SK-N-SH (cell line): ENCODE results near the gene NHP2. TPM values are rescaled to one million over a fixed set of nuclear protein-coding genes. Genes with fewer than 3 reads are reported as not detected.

ENCODE experiments used
- CTCF ChIA-PET: fragments of 300-600, 350-600 bp; formaldehyde crosslinking; extraction: SDS; loops from one replicate; lab custom pipeline; 2021; lab: Yijun Ruan, JAX
- POLR2A ChIA-PET: fragments of 350-600 bp; sonication (Branson Sonifier 250); formaldehyde crosslinking; extraction: SDS; loops from one replicate; lab custom pipeline; 2020; ENCODE audit warnings: antibody characterized with exemption, inconsistent platforms; lab: Yijun Ruan, JAX
- DNase-seq: peaks from one replicate; pipeline ENCODE4 v3.0.0; 2012
- H2AFZ ChIP-seq: fragments of 200-600 bp; sonication (generic); 2 replicates; pipeline ENCODE4 v1.8.1; 2016; ENCODE audit warnings: antibody characterized with exemption, mild to moderate bottlenecking, low read depth
- H3F3A ChIP-seq: fragments of 200-600 bp; sonication (generic); replicated peaks from 2 replicates; pipeline ENCODE3; 2016; ENCODE audit warnings: antibody characterized with exemption, mild to moderate bottlenecking; ENCODE audit not compliant: insufficient read depth
- H3K27ac ChIP-seq, 2 experiments: fragments of 200-500 bp in 1 of 2; fragments of 200-600 bp in 1 of 2; sonication (Bioruptor generic) in 1 of 2; sonication (generic), shearing (Covaris generic) in 1 of 2; 2 replicates each; pipeline versions ENCODE4 v1.5.1 to v1.6.1; 2014 to 2016; ENCODE audit warnings: low read depth in 2 of 2, inconsistent platforms in 1 of 2, low read length in 1 of 2, mild to moderate bottlenecking in 1 of 2, mixed read lengths in 1 of 2
- H3K27me3 ChIP-seq: fragments of 200-600 bp; sonication (generic), shearing (Covaris generic); 2 replicates; pipeline ENCODE4 v1.6.1; 2016; ENCODE audit warnings: mixed run types; ENCODE audit not compliant: insufficient read depth
- H3K36me3 ChIP-seq, 2 experiments: fragments of 200-500 bp in 1 of 2; fragments of 200-600 bp in 1 of 2; sonication (Bioruptor generic) in 1 of 2; sonication (generic) in 1 of 2; replicated peaks in 1 of 2; 2 replicates each; pipeline versions ENCODE3 to v1.5.1; 2014 to 2016; ENCODE audit warnings: low read length in 1 of 2, mild to moderate bottlenecking in 1 of 2; ENCODE audit not compliant: insufficient read depth in 2 of 2, control insufficient read depth in 1 of 2
- H3K4me1 ChIP-seq, 2 experiments: fragments of 200-500 bp in 1 of 2; fragments of 200-600 bp in 1 of 2; sonication (Bioruptor generic) in 1 of 2; sonication (generic), shearing (Covaris generic) in 1 of 2; 2 replicates each; pipeline versions ENCODE4 v1.5.1 to v1.6.1; 2014 to 2016; ENCODE audit warnings: low read depth in 1 of 2, low read length in 1 of 2, mixed run types in 1 of 2; ENCODE audit not compliant: insufficient read depth in 2 of 2, control insufficient read depth in 1 of 2
- H3K4me2 ChIP-seq: fragments of 200-600 bp; sonication (generic), shearing (Covaris generic); 2 replicates; pipeline ENCODE4 v1.6.1; 2017; ENCODE audit warnings: mixed run types
- H3K4me3 ChIP-seq, 2 experiments: fragments of 200-500 bp in 1 of 2; fragments of 200-600 bp in 1 of 2; sonication (Bioruptor generic) in 1 of 2; sonication (generic), shearing (Covaris generic) in 1 of 2; 2 replicates each; pipeline versions ENCODE4 v1.5.1 to v1.8.1; 2014 to 2016; ENCODE audit warnings: low read depth in 2 of 2, inconsistent platforms in 1 of 2, low read length in 1 of 2, mild to moderate bottlenecking in 1 of 2, mixed read lengths in 1 of 2, moderate library complexity in 1 of 2
- H3K79me2 ChIP-seq: fragments of 200-600 bp; sonication (generic); 2 replicates; pipeline ENCODE4 v1.8.1; 2017; ENCODE audit warnings: mild to moderate bottlenecking; ENCODE audit not compliant: insufficient read depth
- H3K9ac ChIP-seq: fragments of 200-600 bp; sonication (generic); 2 replicates; pipeline ENCODE4 v1.6.1; 2017; ENCODE audit warnings: mixed run types
- H3K9me2 ChIP-seq: fragments of 200-600 bp; sonication (generic); 2 replicates; pipeline ENCODE4 v1.6.1; 2017; ENCODE audit warnings: mixed run types
- H3K9me3 ChIP-seq: fragments of 200-600 bp; sonication (generic); 2 replicates; pipeline ENCODE4 v1.6.1; 2017; ENCODE audit warnings: mixed run types, mild to moderate bottlenecking, moderate library complexity
- H4K20me1 ChIP-seq: fragments of 200-600 bp; sonication (generic); 2 replicates; pipeline ENCODE4 v1.6.1; 2017; ENCODE audit warnings: mild to moderate bottlenecking, mixed run types; ENCODE audit not compliant: insufficient read depth
- EZH2phosphoT487 ChIP-seq: fragments of 200-600 bp; sonication (generic); IDR thresholded peaks from 2 replicates; pipeline ENCODE4 v1.6.1; 2017; ENCODE audit warnings: low read depth, mixed run types, mild to moderate bottlenecking, antibody characterized with exemption, moderate library complexity, borderline replicate concordance
- FOXM1 ChIP-seq: IDR thresholded peaks from 2 replicates; pipeline ENCODE4 v1.4.0; 2012; ENCODE audit warnings: low read depth, mild to moderate bottlenecking
- NFIC ChIP-seq: IDR thresholded peaks from 2 replicates; pipeline ENCODE4 v1.4.0; 2012; ENCODE audit warnings: borderline replicate concordance
- POLR2AphosphoS5 ChIP-seq: IDR thresholded peaks from 2 replicates; pipeline ENCODE4 v1.6.1; 2012; ENCODE audit warnings: low read depth, low read length
- RAD21 ChIP-seq: IDR thresholded peaks from 2 replicates; pipeline ENCODE4 v1.6.1; 2012; ENCODE audit warnings: mild to moderate bottlenecking, low read length
- SMC3 ChIP-seq: IDR thresholded peaks from 2 replicates; pipeline ENCODE4 v1.6.1; 2012; ENCODE audit warnings: low read depth, low read length, improper control_type of control experiment
- WGBS: methylation state at CpG from one replicate; pipeline ENCODE4 v1.1.6; 2017; ENCODE audit warnings: low lambda C conversion rate; 5-methylcytosine and 5-hydroxymethylcytosine counted together
- polyA plus RNA-seq, 3 experiments: library from polyadenylated mRNA; depleted of rRNA; stranded (reverse); fragments of >200 nt; gene quantifications; 2 replicates each; pipeline ENCODE4 v1.2.3, GENCODE V29; 2012
- TF ChIP-seq, protein P1 (sequence below): fragments of 150-350 bp; IDR thresholded peaks from 2 replicates; pipeline ENCODE4 v1.6.1; 2016; ENCODE audit warnings: mild to moderate bottlenecking, low read depth, low read length
- TF ChIP-seq, protein P2 (sequence below): fragments of 150-350 bp; IDR thresholded peaks from 2 replicates; pipeline ENCODE4 v1.6.1; 2017; ENCODE audit warnings: antibody characterized with exemption, low read length, low read depth, borderline replicate concordance
- TF ChIP-seq, protein P3 (sequence below): fragments of 200-600 bp; sonication (generic); IDR thresholded peaks from 2 replicates; pipeline ENCODE4 v1.6.1; 2017; ENCODE audit warnings: antibody characterized with exemption, mild to moderate bottlenecking, moderate library complexity

The NHP2 gene
- polyA plus RNA-seq, 1 of the 3 experiments (the other 2 are of a cell fraction): 455 TPM

DNA sequence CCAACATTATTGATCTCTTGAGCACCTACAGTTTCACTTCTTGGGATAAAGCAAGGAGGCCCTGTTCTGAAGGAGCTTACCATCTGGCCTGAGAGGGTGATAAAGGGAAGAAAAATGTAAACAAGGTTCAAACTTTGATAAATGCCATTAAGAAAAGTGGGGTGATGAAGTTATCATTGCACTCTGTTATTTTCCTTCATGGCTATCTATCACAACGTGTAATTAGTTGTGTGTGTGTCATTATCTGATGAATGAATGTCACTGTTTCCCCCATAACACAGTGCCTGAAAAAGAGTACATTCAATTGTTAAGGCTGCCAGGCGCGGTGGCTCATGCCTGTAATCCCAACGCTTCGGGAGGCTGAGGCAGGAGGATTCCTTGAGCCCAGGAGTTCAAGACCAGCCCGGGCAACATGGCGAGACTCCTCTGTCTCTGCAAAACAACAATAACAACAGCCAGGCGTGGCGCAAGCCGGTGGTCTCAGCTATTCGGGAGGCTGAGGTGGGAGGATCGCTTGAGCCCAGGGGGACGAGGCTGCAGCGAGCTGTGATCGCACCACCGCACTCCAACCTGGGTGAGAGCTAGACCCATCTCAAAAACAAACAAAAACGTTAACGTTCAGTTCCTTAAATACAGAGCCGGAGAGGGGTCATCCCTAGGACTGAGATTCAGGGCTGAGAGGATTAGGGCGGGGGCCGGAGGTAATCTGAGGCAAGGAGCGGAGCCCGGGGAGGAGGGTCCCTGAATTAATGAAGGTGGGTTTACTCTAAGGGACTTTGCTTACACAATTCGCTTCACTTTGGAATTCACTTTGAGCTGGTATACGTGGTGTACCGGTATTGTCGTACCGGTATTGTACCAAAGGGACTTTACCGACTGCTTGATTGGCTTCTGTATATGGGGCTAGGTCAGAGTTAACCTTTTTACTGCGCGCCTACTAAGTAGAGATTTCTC, 917 bp downstream of the NHP2 start (continued):
- no peak for TF ChIP-seq EZH2phosphoT487

DNA sequence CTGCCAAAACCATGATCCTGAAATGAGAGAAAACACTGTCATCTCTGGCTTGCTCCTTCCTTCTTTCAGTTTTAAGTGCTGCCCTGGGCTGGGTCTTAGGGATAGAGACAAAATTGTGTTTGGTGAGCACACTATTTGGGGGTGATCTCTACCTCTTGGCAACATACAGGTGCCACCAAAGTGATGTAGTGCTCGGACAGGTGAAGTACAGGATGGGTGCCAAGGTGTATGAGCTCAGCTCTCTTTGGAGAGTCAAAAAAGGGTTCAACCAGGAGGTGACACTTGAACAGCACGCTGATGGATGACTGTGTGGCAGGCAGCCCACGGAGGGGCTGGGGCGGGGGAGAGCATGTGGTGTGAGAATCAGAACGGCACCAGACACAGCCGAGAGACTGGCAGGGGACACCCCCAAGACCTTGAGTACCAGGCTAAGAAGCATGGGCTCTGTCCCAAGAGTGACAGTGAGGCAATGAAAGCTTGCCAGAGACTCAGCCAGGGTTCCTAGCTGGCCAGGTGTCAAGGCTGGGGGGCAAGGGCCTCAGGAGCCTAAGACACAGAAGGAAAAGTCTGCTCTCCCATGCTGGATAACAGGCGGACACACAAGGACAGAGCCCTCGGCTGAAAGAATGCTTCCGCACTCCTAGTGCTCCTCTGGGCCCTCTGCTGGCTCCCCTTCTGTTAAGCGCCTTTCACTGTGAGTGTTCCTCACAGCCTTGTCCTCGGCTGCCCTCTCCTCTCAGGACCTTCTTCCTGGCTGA, 2.5 kb downstream of the NHP2 start:
- H4K20me1 ChIP-seq: no peaks in the 10 kb centered on the region; the same call in 1 of the 2 replicates
- H3F3A ChIP-seq: peaks cover 7% of the 10 kb centered on the region
- peaks cover 21% of the 10 kb centered on the region for H3K79me2 ChIP-seq
- H3K9me2 ChIP-seq: no peaks in the 10 kb centered on the region
- H3K4me1 ChIP-seq: peaks cover 0 to 22% of the 10 kb centered on the region in 2 experiments; a peak in 3 of 4 replicates
- H3K27me3 ChIP-seq: no peaks in the 10 kb centered on the region
- H3K9ac ChIP-seq: no peak overlapping the region
- CTCF ChIA-PET: interaction anchor here (1.2 to 18.9 kb wide), 3 partner anchors 10 to 75 kb away, joined by 3 to 319 read pairs (median 3); no protein-coding TSS in a partner anchor
- TF ChIP-seq, protein P1, sequence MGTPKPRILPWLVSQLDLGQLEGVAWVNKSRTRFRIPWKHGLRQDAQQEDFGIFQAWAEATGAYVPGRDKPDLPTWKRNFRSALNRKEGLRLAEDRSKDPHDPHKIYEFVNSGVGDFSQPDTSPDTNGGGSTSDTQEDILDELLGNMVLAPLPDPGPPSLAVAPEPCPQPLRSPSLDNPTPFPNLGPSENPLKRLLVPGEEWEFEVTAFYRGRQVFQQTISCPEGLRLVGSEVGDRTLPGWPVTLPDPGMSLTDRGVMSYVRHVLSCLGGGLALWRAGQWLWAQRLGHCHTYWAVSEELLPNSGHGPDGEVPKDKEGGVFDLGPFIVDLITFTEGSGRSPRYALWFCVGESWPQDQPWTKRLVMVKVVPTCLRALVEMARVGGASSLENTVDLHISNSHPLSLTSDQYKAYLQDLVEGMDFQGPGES: no peak
- TF ChIP-seq SMC3: no peak; the same call in 1 of the 2 replicates
- no peak for TF ChIP-seq NFIC
- TF ChIP-seq FOXM1: no peak
- TF ChIP-seq, protein P2, sequence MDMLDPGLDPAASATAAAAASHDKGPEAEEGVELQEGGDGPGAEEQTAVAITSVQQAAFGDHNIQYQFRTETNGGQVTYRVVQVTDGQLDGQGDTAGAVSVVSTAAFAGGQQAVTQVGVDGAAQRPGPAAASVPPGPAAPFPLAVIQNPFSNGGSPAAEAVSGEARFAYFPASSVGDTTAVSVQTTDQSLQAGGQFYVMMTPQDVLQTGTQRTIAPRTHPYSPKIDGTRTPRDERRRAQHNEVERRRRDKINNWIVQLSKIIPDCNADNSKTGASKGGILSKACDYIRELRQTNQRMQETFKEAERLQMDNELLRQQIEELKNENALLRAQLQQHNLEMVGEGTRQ: no peak
- TF ChIP-seq POLR2AphosphoS5: 0 out of 2 replicates have a peak, but pooled peaks have one; percentile 50
- no peak for TF ChIP-seq RAD21
- TF ChIP-seq, protein P3, sequence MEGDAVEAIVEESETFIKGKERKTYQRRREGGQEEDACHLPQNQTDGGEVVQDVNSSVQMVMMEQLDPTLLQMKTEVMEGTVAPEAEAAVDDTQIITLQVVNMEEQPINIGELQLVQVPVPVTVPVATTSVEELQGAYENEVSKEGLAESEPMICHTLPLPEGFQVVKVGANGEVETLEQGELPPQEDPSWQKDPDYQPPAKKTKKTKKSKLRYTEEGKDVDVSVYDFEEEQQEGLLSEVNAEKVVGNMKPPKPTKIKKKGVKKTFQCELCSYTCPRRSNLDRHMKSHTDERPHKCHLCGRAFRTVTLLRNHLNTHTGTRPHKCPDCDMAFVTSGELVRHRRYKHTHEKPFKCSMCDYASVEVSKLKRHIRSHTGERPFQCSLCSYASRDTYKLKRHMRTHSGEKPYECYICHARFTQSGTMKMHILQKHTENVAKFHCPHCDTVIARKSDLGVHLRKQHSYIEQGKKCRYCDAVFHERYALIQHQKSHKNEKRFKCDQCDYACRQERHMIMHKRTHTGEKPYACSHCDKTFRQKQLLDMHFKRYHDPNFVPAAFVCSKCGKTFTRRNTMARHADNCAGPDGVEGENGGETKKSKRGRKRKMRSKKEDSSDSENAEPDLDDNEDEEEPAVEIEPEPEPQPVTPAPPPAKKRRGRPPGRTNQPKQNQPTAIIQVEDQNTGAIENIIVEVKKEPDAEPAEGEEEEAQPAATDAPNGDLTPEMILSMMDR: no peak
- no peak for TF ChIP-seq EZH2phosphoT487
- TF ChIP-seq, all 33 proteins: peak for 1
- no peak for DNase-seq
- no peaks in the 10 kb centered on the region for H3K9me3 ChIP-seq
- POLR2A ChIA-PET: no interaction called here
- peak overlapping the region in 1 of 2 experiments; percentile 13; a peak in 1 of 4 replicates for H3K27ac ChIP-seq
- WGBS: 91% methylated on average over 10 of the region's 11 CpGs
- H3K36me3 ChIP-seq: peaks cover 24 to 57% of the 10 kb centered on the region in 2 experiments
- no peak overlapping the region for H3K4me3 ChIP-seq
- H2AFZ ChIP-seq: no peak overlapping the region
- H3K4me2 ChIP-seq: no peak overlapping the region
